GM19238 (cell line): ENCODE data around the gene MEF2A.
"Not testable (repeated sequence)": the region's sequence is repeated elsewhere in the genome, so short reads cannot be mapped to it uniquely, and the experiment has no call there.

Experiments
- DNase-seq: peaks from one replicate; pipeline ENCODE4 v3.0.0; 2011; ENCODE audit warnings: low spot score; ENCODE audit not compliant: insufficient read length

MEF2A gene

GRCh38 chr15:99728916-99729315 lies 163.1 kb downstream of the MEF2A start:
- DNase-seq = no peak

GRCh38 chr15:99729327-99729726 lies 163.5 kb downstream of the MEF2A start:
- DNase-seq = no peak

GRCh38 chr15:99729920-99730319 lies 164.1 kb downstream of the MEF2A start:
- no peak for DNase-seq

- no peak for DNase-seq
These were observed 165.7 kb downstream of the MEF2A start for GRCh38 chr15:99731336-99732123.

- DNase-seq = no peak
These were observed 166.5 kb downstream of the MEF2A start for GRCh38 chr15:99732124-99732750.

- no peak for DNase-seq
These were observed 167.0 kb downstream of the MEF2A start for GRCh38 chr15:99732751-99733267.

- peak; percentile 98 for DNase-seq
These were observed 167.7 kb downstream of the MEF2A start, which contains the start of gene LYSMD4 for GRCh38 chr15:99733268-99734039. TSS of gene LYSMD4 (minus strand) at chr15:99733437. CDS start at chr15:99731999, 1,438 bp downstream.

DNA sequence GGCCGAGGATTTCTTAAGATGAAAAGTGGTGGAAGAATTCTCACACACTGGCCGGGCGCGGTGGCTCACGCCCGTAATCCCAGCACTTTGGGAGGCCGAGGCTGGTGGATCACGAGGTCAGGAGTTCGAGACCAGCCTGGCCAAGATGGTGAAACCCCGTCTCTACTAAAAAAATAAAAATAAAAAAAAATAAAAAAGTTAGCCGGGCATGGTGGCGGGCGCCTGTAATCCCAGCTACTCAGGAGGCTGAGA lies 168.2 kb downstream of the MEF2A start:
- not testable (repeated sequence) for DNase-seq

- DNase-seq = no peak
These were observed 168.8 kb downstream of the MEF2A start for GRCh38 chr15:99734575-99734974.

GRCh38 chr15:99735868-99736267 lies 170.1 kb downstream of the MEF2A start:
- DNase-seq = no peak

DNA sequence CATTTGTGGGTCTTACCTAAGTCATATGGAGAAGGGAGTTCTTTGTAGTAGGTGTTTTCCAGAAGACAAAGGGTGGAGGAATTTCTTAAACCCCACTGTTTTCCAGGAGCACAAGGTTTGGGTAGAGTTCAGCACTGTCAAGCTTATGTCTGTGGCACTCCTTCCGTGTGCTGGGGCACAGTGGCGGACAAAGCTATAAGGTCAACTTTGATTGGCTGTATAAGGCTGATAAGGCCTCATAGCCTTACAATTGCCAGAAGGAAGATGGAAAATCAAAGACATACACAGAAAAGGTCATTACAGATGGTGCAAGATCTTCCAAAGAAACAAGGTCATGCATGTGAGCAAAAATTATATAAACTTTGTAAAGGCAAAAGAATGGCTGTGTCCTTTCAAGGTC lies 170.9 kb downstream of the MEF2A start:
- no peak for DNase-seq

DNA sequence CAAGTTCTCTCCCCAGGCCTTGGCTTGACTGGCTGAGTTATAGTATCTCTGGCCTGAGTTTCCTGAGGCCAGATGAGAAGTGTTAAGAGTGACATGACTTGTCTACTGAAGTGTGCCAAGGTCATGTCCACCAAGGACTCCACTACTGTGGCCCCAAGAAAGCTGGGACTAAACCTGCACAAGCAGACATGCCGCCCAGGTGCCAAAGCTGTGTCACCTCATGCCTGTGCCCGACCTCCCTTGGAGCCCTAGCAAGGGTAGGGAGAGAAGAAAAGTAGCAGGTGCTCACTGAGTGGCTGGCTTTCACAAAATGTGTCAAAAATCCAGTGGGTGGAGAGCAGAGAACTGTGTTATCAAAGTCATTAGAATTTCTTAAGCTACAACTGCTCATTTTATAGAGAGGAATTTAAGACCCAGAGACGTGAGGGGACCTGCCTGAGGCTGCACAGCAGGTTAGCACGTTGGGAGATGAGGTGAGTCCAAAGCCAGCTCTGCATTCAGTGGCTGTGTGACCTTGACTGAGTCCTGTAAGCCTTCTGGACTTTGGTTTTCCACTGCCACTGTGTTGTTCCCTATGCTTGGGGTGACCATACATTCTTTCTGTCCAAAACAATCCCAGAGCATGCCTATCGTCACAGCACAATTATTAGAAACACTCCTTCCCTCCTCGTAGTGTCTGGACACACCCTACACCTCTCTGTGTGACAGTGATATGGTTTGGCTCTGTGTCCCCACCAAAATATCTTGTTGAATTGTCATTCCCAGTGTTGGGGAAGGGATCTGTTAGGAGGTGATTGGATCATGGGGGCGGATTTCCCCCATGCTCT lies 172.4 kb downstream of the MEF2A start:
- no peak for DNase-seq

DNA sequence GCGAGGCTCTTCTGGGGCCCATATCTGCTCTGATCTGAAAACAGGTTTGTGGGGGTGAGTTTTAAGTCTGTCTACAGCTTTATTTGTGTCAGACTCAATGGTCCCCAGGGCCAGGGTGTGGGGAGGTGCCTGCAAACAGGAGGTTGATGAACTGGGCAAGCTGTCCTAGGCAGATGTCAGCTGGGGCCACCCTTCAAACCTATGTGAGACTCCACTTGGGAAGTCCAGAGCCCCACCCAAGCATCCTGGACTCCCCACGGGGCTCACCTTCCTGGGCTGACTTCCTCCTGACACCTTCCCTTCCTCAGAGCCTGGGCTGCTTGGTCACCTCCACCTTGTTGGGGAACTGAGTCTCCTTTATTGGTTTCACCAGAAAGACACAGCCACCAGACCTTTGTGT lies 176.1 kb downstream of the MEF2A start:
- no peak for DNase-seq

DNA sequence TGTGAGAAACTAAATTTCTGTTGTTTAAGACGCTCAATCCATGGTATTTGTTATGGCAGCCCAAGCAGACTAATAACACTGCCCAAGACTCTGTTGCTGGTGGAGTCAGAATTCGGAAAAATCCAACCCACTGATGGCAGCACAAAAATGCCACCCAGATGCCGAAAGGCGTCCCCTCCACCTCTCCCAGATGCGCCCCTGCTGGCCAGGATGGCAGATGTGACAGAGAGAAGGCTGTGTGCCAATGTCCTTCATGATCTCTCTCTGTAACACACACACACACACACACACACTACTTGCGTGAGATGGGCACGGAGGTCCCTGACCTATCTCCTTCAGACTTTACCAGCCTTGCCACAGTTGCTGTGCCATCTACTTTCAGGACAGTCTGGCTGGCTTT lies 178.4 kb downstream of the MEF2A start:
- DNase-seq = no peak

DNA sequence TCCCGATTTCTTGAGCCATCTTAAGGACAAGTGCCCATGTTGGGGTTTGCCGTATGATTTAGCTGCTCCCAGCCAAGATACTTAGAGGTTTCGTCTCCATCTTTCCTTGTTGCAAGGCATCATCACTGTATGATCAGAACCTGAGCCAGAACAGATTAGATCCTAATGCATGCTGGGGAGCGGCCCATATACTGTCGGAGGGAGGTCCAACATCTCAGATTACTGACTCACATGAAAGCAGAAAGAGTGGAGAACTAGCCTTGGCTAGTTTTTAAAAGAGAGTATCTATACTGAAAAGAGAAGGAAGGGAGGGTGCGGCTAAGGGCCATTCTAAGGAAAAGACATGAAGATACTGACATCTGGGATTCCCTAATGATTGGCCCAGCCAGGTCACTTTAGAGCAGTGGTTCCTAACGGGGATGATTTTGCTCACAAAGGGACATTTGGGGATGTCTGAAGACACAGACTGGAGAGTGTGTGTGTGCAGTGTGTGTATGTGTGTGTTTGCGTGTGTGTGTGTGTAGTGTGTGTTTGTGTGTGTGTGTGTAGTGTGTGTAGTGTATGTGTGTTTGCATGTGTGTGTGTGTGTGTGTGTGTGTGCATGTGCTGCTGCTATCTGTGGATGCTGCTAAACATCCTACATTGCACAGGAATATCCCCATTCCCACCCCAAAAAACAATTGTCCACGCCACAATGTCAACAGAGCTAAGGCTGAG lies 179.7 kb downstream of the MEF2A start:
- no peak for DNase-seq

- no peak for DNase-seq
These were observed 183.6 kb downstream of the MEF2A start for GRCh38 chr15:99749386-99749785.

GRCh38 chr15:99750326-99750725 lies 184.5 kb downstream of the MEF2A start:
- DNase-seq = not testable (repeated sequence)

DNA sequence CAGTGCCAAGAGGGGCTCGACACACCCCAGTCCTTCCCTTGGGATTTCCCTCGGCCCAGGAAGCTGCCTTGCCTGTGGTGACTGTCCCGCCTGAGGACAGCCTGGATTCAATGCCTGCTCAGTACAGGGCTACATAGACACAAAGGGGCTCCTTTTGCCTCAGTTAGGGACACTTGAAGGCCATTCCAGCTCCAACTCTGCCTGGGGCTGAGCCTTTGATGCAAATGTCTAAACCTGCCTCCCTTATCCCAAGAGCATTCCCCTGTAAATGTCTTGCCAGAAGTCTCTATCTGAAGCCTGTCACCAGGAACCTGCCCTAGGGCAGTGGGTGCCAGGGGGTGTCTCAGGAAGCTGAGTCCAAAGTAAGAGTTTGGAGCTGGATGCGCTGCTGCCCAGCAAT lies 186.8 kb downstream of the MEF2A start:
- no peak for DNase-seq

- DNase-seq = no peak
These were observed 187.3 kb downstream of the MEF2A start for GRCh38 chr15:99753066-99753465.

DNA sequence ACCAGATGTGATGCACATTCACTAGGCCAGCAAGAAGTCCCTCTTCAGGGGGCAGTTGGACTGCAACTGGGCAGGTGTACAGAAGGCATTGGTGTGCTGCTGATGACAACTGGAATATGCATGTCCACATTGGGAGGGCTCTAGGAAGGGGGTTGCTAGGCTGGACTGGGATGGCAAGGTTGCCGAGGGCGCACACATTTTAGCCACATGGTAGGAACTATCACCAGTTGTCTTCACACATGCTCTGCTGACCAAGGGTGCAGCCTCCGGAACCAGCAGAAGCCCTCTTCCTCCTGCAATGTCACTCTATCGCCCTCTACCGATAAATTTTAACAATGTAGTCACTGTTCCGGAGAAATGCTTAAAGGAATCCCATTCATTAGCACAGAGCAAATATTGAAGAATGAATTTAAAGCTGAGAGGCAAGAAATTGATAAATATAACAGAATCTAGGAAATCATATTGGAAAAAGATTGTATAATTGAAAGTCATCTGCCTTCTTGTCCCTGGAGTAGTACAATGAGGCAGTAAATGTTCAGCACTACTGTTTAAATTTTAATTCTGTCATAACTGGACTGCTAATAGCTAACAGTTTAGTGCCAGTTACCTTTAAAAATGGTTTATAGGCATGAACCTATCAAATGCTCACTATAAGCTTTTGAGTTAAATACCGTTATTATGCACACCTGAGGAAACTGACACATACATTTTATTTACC lies 190.1 kb downstream of the MEF2A start:
- DNase-seq = peak; percentile 67
